IMR-90 (cell line): ENCODE data around the gene ST14. TPM values are rescaled to one million over a fixed set of nuclear protein-coding genes. Genes with fewer than 3 reads are reported as not detected.

Source experiments
- ATAC-seq: fragments of 200-7000 bp; cut with Tn5 transposase; 2 replicates; pipeline ENCODE4 v1.9.1; 2020; ENCODE audit warnings: low read depth, mild to moderate bottlenecking, moderate library complexity
- BruUV-seq: library from RNA; stranded (reverse); fragments of 400-500 nt; replicated peaks from 2 replicates; lab custom pipeline; 2021; lab: Mats Ljungman, UMichigan
- CTCF ChIA-PET: fragments of 300-600 bp; formaldehyde crosslinking; extraction: SDS; loops from one replicate; lab custom pipeline; 2021; ENCODE audit warnings: antibody characterized with exemption; lab: Yijun Ruan, JAX
- POLR2A ChIA-PET: fragments of 300-600 bp; sonication (Branson Sonifier 250); formaldehyde crosslinking; loops from one replicate; lab custom pipeline; 2022; ENCODE audit warnings: antibody characterized with exemption; ENCODE audit not compliant: unreplicated experiment; lab: Charles Lee
- DNase-seq: peaks from one replicate; pipeline ENCODE4 v3.0.0; 2013
- H2AFZ ChIP-seq: replicated peaks from 2 replicates; pipeline ENCODE3; 2013; ENCODE audit warnings: low read length, mild to moderate bottlenecking; ENCODE audit not compliant: poor library complexity
- H2AK5ac ChIP-seq: 2 replicates; pipeline ENCODE4 v1.6.1; 2013; ENCODE audit warnings: low read depth, low read length, inconsistent platforms
- H2AK9ac ChIP-seq: replicated peaks from 2 replicates; pipeline ENCODE3; 2013; ENCODE audit warnings: mild to moderate bottlenecking, low read depth, low read length, moderate library complexity; ENCODE audit not compliant: poor library complexity
- H2BK120ac ChIP-seq: 2 replicates; pipeline ENCODE4 v1.6.1; 2013; ENCODE audit warnings: low read depth, low read length, inconsistent platforms
- H2BK15ac ChIP-seq: 3 replicates; pipeline ENCODE4 v1.6.1; 2013; ENCODE audit warnings: low read depth, low read length, inconsistent platforms
- H2BK20ac ChIP-seq: 2 replicates; pipeline ENCODE4 v1.6.1; 2013; ENCODE audit warnings: low read depth, mild to moderate bottlenecking, inconsistent platforms, low read length, moderate library complexity
- H2BK5ac ChIP-seq: 2 replicates; pipeline ENCODE4 v1.6.1; 2013; ENCODE audit warnings: mild to moderate bottlenecking, low read depth, low read length, inconsistent platforms; ENCODE audit not compliant: poor library complexity, severe bottlenecking
- H3K14ac ChIP-seq: replicated peaks from 2 replicates; pipeline ENCODE4 v1.6.1; 2013; ENCODE audit warnings: low read depth, low read length, inconsistent platforms
- H3K18ac ChIP-seq: 2 replicates; pipeline ENCODE4 v1.6.1; 2013; ENCODE audit warnings: low read depth, low read length, control low read depth
- H3K23ac ChIP-seq: 2 replicates; pipeline ENCODE4 v1.6.1; 2013; ENCODE audit warnings: low read depth, low read length, inconsistent platforms
- H3K27ac ChIP-seq: 2 replicates; pipeline ENCODE4 v1.5.1; 2013; ENCODE audit warnings: mild to moderate bottlenecking, control low read depth, low read length; ENCODE audit not compliant: insufficient read depth
- H3K27me3 ChIP-seq: 2 replicates; pipeline ENCODE4 v1.6.1; 2013; ENCODE audit warnings: low read length; ENCODE audit not compliant: control insufficient read depth, insufficient read depth
- H3K36me3 ChIP-seq: 2 replicates; pipeline ENCODE4 v1.6.1; 2013; ENCODE audit warnings: low read length, mixed read lengths; ENCODE audit not compliant: control insufficient read depth, insufficient read depth
- H3K4ac ChIP-seq: 2 replicates; pipeline ENCODE4 v1.6.1; 2013; ENCODE audit warnings: low read depth, low read length, inconsistent platforms
- H3K4me1 ChIP-seq: 2 replicates; pipeline ENCODE4 v1.6.1; 2013; ENCODE audit warnings: low read length, mixed read lengths; ENCODE audit not compliant: control insufficient read depth, insufficient read depth
- H3K4me2 ChIP-seq: 2 replicates; pipeline ENCODE4 v1.6.1; 2013; ENCODE audit warnings: low read depth, mild to moderate bottlenecking, control low read depth, low read length, moderate library complexity
- H3K4me3 ChIP-seq: 2 replicates; pipeline ENCODE4 v1.5.1; 2013; ENCODE audit warnings: low read depth, mild to moderate bottlenecking, control low read depth, low read length, moderate library complexity; ENCODE audit not compliant: insufficient read depth
- H3K56ac ChIP-seq: 2 replicates; pipeline ENCODE4 v1.6.1; 2013; ENCODE audit warnings: low read length, inconsistent platforms; ENCODE audit not compliant: insufficient read depth; ENCODE audit errors: extremely low read depth
- H3K79me1 ChIP-seq, 2 experiments: 2 replicates each; pipeline ENCODE4 v1.6.1; 2013; ENCODE audit warnings: low read length in 2 of 2, inconsistent platforms in 1 of 2, low read depth in 1 of 2
- H3K9ac ChIP-seq: 2 replicates; pipeline ENCODE4 v1.6.1; 2013; ENCODE audit warnings: low read depth, low read length, control low read depth
- H3K9me1 ChIP-seq: 2 replicates; pipeline ENCODE4 v1.6.1; 2013; ENCODE audit warnings: low read length, inconsistent platforms; ENCODE audit not compliant: insufficient read depth
- H3K9me3 ChIP-seq: 2 replicates; pipeline ENCODE4 v1.6.1; 2013; ENCODE audit warnings: low read length; ENCODE audit not compliant: control insufficient read depth, insufficient read depth
- H4K20me1 ChIP-seq: 2 replicates; pipeline ENCODE4 v1.6.1; 2013; ENCODE audit warnings: low read length, inconsistent platforms; ENCODE audit not compliant: insufficient read depth
- H4K5ac ChIP-seq: 2 replicates; pipeline ENCODE4 v1.6.1; 2013; ENCODE audit warnings: mild to moderate bottlenecking, low read depth, low read length, control low read depth
- H4K8ac ChIP-seq, 2 experiments: 2 replicates each; pipeline ENCODE4 v1.6.1; 2013; ENCODE audit warnings: low read depth in 2 of 2, low read length in 2 of 2, control low read depth in 1 of 2, inconsistent platforms in 1 of 2
- H4K91ac ChIP-seq: 2 replicates; pipeline ENCODE4 v1.6.1; 2013; ENCODE audit warnings: low read depth, low read length, inconsistent platforms; ENCODE audit not compliant: insufficient read depth
- CEBPB ChIP-seq: IDR thresholded peaks from 2 replicates; pipeline ENCODE4 v1.6.1; 2012; ENCODE audit warnings: low read depth, low read length, improper control_type of control experiment
- FOS ChIP-seq: fragments of 150-350 bp; IDR thresholded peaks from 2 replicates; pipeline ENCODE4 v1.6.1; 2016; ENCODE audit warnings: low read depth, low read length
- MAFK ChIP-seq: IDR thresholded peaks from 2 replicates; pipeline ENCODE4 v1.6.1; 2012; ENCODE audit warnings: low read depth, low read length, improper control_type of control experiment
- MAZ ChIP-seq: IDR thresholded peaks from 2 replicates; pipeline ENCODE4 v1.6.1; 2012; ENCODE audit warnings: low read depth, mild to moderate bottlenecking, low read length, improper control_type of control experiment, moderate library complexity, borderline replicate concordance
- NFE2L2 ChIP-seq: fragments of 150-350 bp; IDR thresholded peaks from 2 replicates; pipeline ENCODE4 v1.6.1; 2016; ENCODE audit warnings: low read depth, mild to moderate bottlenecking, low read length
- RCOR1 ChIP-seq: IDR thresholded peaks from 2 replicates; pipeline ENCODE4 v1.6.1; 2012; ENCODE audit warnings: mild to moderate bottlenecking, low read length, improper control_type of control experiment; ENCODE audit not compliant: insufficient replicate concordance
- WGBS, 2 experiments: methylation state at CpG; one replicate each; pipeline versions ENCODE4 v1.1.5 to v1.1.7; 2013; ENCODE audit warnings: missing lambda C conversion rate in 2 of 2; ENCODE audit not compliant: insufficient read length in 1 of 2; ENCODE audit errors: extremely low coverage in 2 of 2; 5-methylcytosine and 5-hydroxymethylcytosine counted together
- dilution Hi-C: fragments of 300-500 bp; cut with HindIII; formaldehyde crosslinking; loops from one replicate; pipeline ENCODE4 v1.14.3; 2018; ENCODE audit warnings: low sequenced_read_pairs; ENCODE audit not compliant: unreplicated experiment
- in situ Hi-C: fragments of 300-500 bp; cut with MboI; formaldehyde crosslinking; loops from 3 replicates; pipeline ENCODE4 v1.14.3; 2019; ENCODE audit warnings: low sequenced_read_pairs, inconsistent platforms, mixed read lengths
- intact Hi-C: fragments of 100-400 bp; cut with micrococcal nuclease; formaldehyde crosslinking; loops from 2 replicates; pipeline ENCODE4 v1.10.0; 2022
- polyA plus RNA-seq, 3 experiments: library from polyadenylated mRNA; depleted of rRNA; stranded (reverse); fragments of >200 nt; gene quantifications; 2 replicates each; pipeline ENCODE4 v1.2.3, GENCODE V29; 2012; ENCODE audit warnings: low replicate concordance in 1 of 3
- total RNA-seq: library from RNA; depleted of rRNA; stranded (reverse); fragments of >200 nt; gene quantifications from 2 replicates; pipeline ENCODE4 v1.2.3, GENCODE V29; 2012

ST14 gene
- total and polyA plus RNA-seq, 2 of the 4 experiments (the other 2 are of a cell fraction), result not detected

GRCh38 chr11:130217133-130218031, 57.8 kb downstream of the ST14 start (continued):
- no peak for TF ChIP-seq RCOR1

- no peak overlapping the region for H4K5ac ChIP-seq
- WGBS, 2 experiments, result no CpG with 5 or more reads among the region's 14 CpGs
- no peaks in the 10 kb centered on the region for H4K20me1 ChIP-seq
- H3K4me3 ChIP-seq, result no peak overlapping the region
- no peak overlapping the region for H3K23ac ChIP-seq
- no peak overlapping the region for H4K91ac ChIP-seq
- CTCF ChIA-PET, result no interaction called here
- H3K56ac ChIP-seq, result no peak overlapping the region
- no peaks in the 10 kb centered on the region for H3K9me3 ChIP-seq
- H3K27ac ChIP-seq, result no peak overlapping the region
- intact Hi-C loops, result loop anchor here (10.0 kb wide), 1 partner anchor 646 kb away; no protein-coding TSS in a partner anchor
- no peak overlapping the region for H3K9ac ChIP-seq
- H3K79me1 ChIP-seq, result no peaks in the 10 kb centered on the region
- TF ChIP-seq CEBPB (no peak), MAFK (no peak), MAZ (no peak), FOS (no peak), NFE2L2 (no peak)
- no peak overlapping the region for H4K8ac ChIP-seq
- no peak overlapping the region for H2AFZ ChIP-seq
- H2BK120ac ChIP-seq, result no peak overlapping the region
- H2BK15ac ChIP-seq, result no peak overlapping the region
- no peak overlapping the region for H2BK5ac ChIP-seq
- no peak overlapping the region for H2AK9ac ChIP-seq
- peaks cover 24% of the 10 kb centered on the region for H3K27me3 ChIP-seq
- POLR2A ChIA-PET, result no interaction called here
- no peaks in the 10 kb centered on the region for H3K36me3 ChIP-seq
- no peaks in the 10 kb centered on the region for H3K4me1 ChIP-seq
- no peak overlapping the region for H2BK20ac ChIP-seq
- ATAC-seq, result no peak
- dilution Hi-C loops, result no loop called here
- no peaks in the 10 kb centered on the region for H3K9me1 ChIP-seq
- no peak for DNase-seq
- H3K18ac ChIP-seq, result no peak overlapping the region
- H3K14ac ChIP-seq, result no peak overlapping the region
- BruUV-seq, result no TSS peak
- no peak overlapping the region for H3K4ac ChIP-seq
- no peak overlapping the region for H3K4me2 ChIP-seq
- no peak overlapping the region for H2AK5ac ChIP-seq
- in situ Hi-C loops, result loop anchor here (10.0 to 25.0 kb wide), 2 partner anchors 169 to 646 kb away; no protein-coding TSS in a partner anchor
Observed at GRCh38 chr11:130218501-130219070, 59.0 kb downstream of the ST14 start.
